Gastrocnemius medialis (tissue), 4 donors: ENCODE results near the gene CFHR5.

Experiments
- POLR2A ChIP-seq, 2 donors: fragments of 450-650 bp; IDR thresholded peaks; one replicate each; pipeline ENCODE4 v1.6.1; 2017; ENCODE audit warnings: antibody characterized with exemption in 2 of 2, mild to moderate bottlenecking in 2 of 2, moderate library complexity in 2 of 2
- TF ChIP-seq, protein P1 (sequence below), 5 experiments: fragments of 450-650 bp in 3 of 5; fragments of 200-600 bp in 2 of 5; sonication (generic) in 2 of 5; IDR thresholded peaks in 4 of 5; conservative IDR thresholded peaks in 1 of 5; 1 replicate in 4 of 5; 2 replicates in 1 of 5; pipeline ENCODE4 v1.5.1; 2016 to 2019; ENCODE audit warnings: antibody characterized with exemption in 5 of 5, mild to moderate bottlenecking in 3 of 5, moderate library complexity in 3 of 5

DNA sequence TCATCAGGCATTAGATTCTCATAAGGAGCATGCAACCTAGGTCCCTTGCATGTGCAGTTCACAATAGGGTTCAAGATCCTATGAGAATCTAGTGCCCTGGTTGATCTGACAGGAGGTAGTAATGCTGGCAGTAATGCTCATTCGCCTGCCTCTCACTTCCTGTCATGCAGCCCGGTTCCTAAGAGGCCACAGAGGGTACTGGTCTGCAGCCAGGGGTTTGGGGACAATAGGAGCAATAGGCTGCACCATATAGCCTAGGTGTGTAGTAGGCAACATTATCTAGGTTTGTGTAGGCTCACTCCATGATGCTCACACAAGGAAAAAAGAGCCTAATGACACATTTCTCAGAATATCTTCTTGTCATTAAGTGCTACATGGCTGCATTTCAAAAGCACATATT is 25.8 kb downstream of the CFHR5 start:
- no peak for TF ChIP-seq POLR2A (IDR thresholded peaks at IDR 0.05)
- TF ChIP-seq, protein P1, sequence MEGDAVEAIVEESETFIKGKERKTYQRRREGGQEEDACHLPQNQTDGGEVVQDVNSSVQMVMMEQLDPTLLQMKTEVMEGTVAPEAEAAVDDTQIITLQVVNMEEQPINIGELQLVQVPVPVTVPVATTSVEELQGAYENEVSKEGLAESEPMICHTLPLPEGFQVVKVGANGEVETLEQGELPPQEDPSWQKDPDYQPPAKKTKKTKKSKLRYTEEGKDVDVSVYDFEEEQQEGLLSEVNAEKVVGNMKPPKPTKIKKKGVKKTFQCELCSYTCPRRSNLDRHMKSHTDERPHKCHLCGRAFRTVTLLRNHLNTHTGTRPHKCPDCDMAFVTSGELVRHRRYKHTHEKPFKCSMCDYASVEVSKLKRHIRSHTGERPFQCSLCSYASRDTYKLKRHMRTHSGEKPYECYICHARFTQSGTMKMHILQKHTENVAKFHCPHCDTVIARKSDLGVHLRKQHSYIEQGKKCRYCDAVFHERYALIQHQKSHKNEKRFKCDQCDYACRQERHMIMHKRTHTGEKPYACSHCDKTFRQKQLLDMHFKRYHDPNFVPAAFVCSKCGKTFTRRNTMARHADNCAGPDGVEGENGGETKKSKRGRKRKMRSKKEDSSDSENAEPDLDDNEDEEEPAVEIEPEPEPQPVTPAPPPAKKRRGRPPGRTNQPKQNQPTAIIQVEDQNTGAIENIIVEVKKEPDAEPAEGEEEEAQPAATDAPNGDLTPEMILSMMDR (IDR thresholded peaks at IDR 0.05 in 4 of 5, conservative IDR thresholded peaks at IDR 0.05 in 1 of 5): no peak
